Lung (tissue), 12 donors: ENCODE data around the gene HDLBP. TPM values are rescaled to one million over a fixed set of nuclear protein-coding genes. Genes with fewer than 3 reads are reported as not detected.

Experiments used
- ATAC-seq: fragments of 200-7000 bp; cut with Tn5 transposase; one replicate; pipeline ENCODE4 v1.9.1; 2020; ENCODE audit warnings: moderate number of reproducible peaks; ENCODE audit not compliant: insufficient read depth, low FRiP score
- DNase-seq, 3 donors: peaks; one replicate each; pipeline ENCODE4 v3.0.0-alpha.2; 2013 to 2017
- H3K27ac ChIP-seq, 2 donors: one replicate each; pipeline ENCODE4 v1.5.1; 2013; ENCODE audit warnings: mild to moderate bottlenecking in 2 of 2, moderate library complexity in 2 of 2, control low read depth in 1 of 2, inconsistent platforms in 1 of 2, low read depth in 1 of 2, low read length in 1 of 2
- H3K27me3 ChIP-seq, 3 donors: one replicate each; pipeline ENCODE4 v1.5.1; 2013; ENCODE audit warnings: low read length in 2 of 3; ENCODE audit not compliant: control insufficient read depth in 3 of 3, insufficient read depth in 3 of 3
- H3K36me3 ChIP-seq, 4 donors: one replicate each; pipeline ENCODE4 v1.5.1; 2013; ENCODE audit warnings: low read length in 4 of 4, mild to moderate bottlenecking in 1 of 4, moderate library complexity in 1 of 4; ENCODE audit not compliant: control insufficient read depth in 4 of 4, insufficient read depth in 4 of 4
- H3K4me1 ChIP-seq, 5 donors: one replicate each; pipeline ENCODE4 v1.5.1; 2013; ENCODE audit warnings: low read length in 5 of 5, mild to moderate bottlenecking in 2 of 5, moderate library complexity in 1 of 5; ENCODE audit not compliant: control insufficient read depth in 5 of 5, insufficient read depth in 5 of 5
- H3K4me3 ChIP-seq: one replicate; pipeline ENCODE4 v1.5.1; 2013; ENCODE audit warnings: mild to moderate bottlenecking, control low read depth, moderate library complexity
- H3K9ac ChIP-seq, 2 donors: one replicate each; pipeline ENCODE4 v1.5.1; 2013; ENCODE audit warnings: low read length in 2 of 2, control low read depth in 1 of 2; ENCODE audit not compliant: insufficient read depth in 1 of 2
- H3K9me3 ChIP-seq, 4 donors: one replicate each; pipeline ENCODE4 v1.5.1; 2013; ENCODE audit warnings: low read length in 3 of 4, mild to moderate bottlenecking in 1 of 4, moderate library complexity in 1 of 4; ENCODE audit not compliant: control insufficient read depth in 4 of 4, insufficient read depth in 3 of 4
- CTCF ChIP-seq: IDR thresholded peaks from 2 replicates; pipeline ENCODE4 v1.5.1; 2012; ENCODE audit warnings: mild to moderate bottlenecking; ENCODE audit errors: control extremely low read depth, extremely low read depth
- WGBS, 2 donors: extraction: QIAGEN DNeasy Blood & Tissue Kit; methylation state at CpG; one replicate each; pipeline ENCODE4 v1.1.7; 2013; 5-methylcytosine and 5-hydroxymethylcytosine counted together
- polyA plus RNA-seq, 2 donors: library from polyadenylated mRNA; stranded (reverse); fragments of 200-250 nt; gene quantifications; one replicate each; pipeline ENCODE4 v1.2.1, GENCODE V29; 2013
- total RNA-seq, 2 donors: library from RNA; depleted of rRNA in 1 of 2; stranded (reverse); fragments of >200 nt in 1 of 2; gene quantifications; one replicate each; pipeline ENCODE4 v1.2.1, GENCODE V29; 2014 to 2021
- donor health status: control.
- donor health status: control.
- donor health status: Bipolar disorder and iron deficiency.
- donor health status: healthy.
- donor health status: DM: yes; HTN: yes; CAD: no.

Gene HDLBP
- total and polyA plus RNA-seq, 4 donors, result 165 to 595 (median 316) TPM

GRCh38 chr2:241263061-241263460 lies 52.4 kb downstream of the HDLBP start:
- no peak for TF ChIP-seq CTCF
- WGBS, 2 donors, result 94 to 98% methylated on average over 7 of the region's 7 CpGs
- H3K27ac ChIP-seq, result no peak overlapping the region
- no peaks in the 10 kb centered on the region for H3K27me3 ChIP-seq
- ATAC-seq (no peak), DNase-seq (no peak)
- no peaks in the 10 kb centered on the region for H3K9me3 ChIP-seq
- H3K4me1 ChIP-seq, result no peaks in the 10 kb centered on the region
- H3K9ac ChIP-seq, result no peak overlapping the region
- no peak overlapping the region for H3K4me3 ChIP-seq
- H3K36me3 ChIP-seq, result peaks cover 36 to 58% (median 50%) of the 10 kb centered on the region in 4 donors

GRCh38 chr2:241261628-241262027 lies 53.8 kb downstream of the HDLBP start:
- Histone ChIP-seq H3K9ac (no peak overlapping the region), H3K27ac (no peak overlapping the region), H3K27me3 (no peaks in the 10 kb centered on the region), H3K9me3 (no peaks in the 10 kb centered on the region), H3K4me3 (no peak overlapping the region), H3K36me3 (peaks cover 41 to 54% (median 49%) of the 10 kb centered on the region in 4 donors), H3K4me1 (peaks cover 0 to 2% (median 0%) of the 10 kb centered on the region in 5 donors)
- ATAC-seq (no peak), DNase-seq (no peak)
- WGBS, 2 donors, result 76 to 93% methylated on average over 4 of the region's 4 CpGs
- no peak for TF ChIP-seq CTCF

GRCh38 chr2:241260911-241261310 lies 54.6 kb downstream of the HDLBP start:
- WGBS, 2 donors, result 88 to 98% methylated on average over 3 of the region's 3 CpGs
- Histone ChIP-seq H3K27me3 (no peaks in the 10 kb centered on the region), H3K9ac (no peak overlapping the region), H3K9me3 (no peaks in the 10 kb centered on the region), H3K27ac (no peak overlapping the region), H3K4me1 (peaks cover 0 to 2% (median 0%) of the 10 kb centered on the region in 5 donors), H3K4me3 (no peak overlapping the region), H3K36me3 (peaks cover 48 to 56% (median 52%) of the 10 kb centered on the region in 4 donors)
- DNase-seq (no peak), ATAC-seq (no peak)
- TF ChIP-seq CTCF, result no peak
